Inferior parietal cortex (tissue), 1 donor: ENCODE data around the gene NF1.
"Not testable (repeated sequence)": the region's sequence is repeated elsewhere in the genome, so short reads cannot be mapped to it uniquely, and the experiment has no call there.

Source experiments
- DNase-seq: peaks from one replicate; pipeline ENCODE4 v3.0.0-alpha.2; 2016; ENCODE audit errors: extremely low spot score

NF1 gene

GRCh38 chr17:31339906-31340661, 245.3 kb downstream of the NF1 start:
- DNase-seq = peak; percentile 56

GRCh38 chr17:31345191-31345747, 250.5 kb downstream of the NF1 start:
- DNase-seq = not testable (repeated sequence)

- no peak for DNase-seq
Observed at GRCh38 chr17:31349454-31349853, 254.7 kb downstream of the NF1 start.

- no peak for DNase-seq
Observed at GRCh38 chr17:31355935-31356334, 261.2 kb downstream of the NF1 start.

GRCh38 chr17:31357091-31357490, 262.3 kb downstream of the NF1 start:
- no peak for DNase-seq

GRCh38 chr17:31357839-31358394, 263.1 kb downstream of the NF1 start:
- DNase-seq = no peak

GRCh38 chr17:31364012-31364411, 269.2 kb downstream of the NF1 start:
- DNase-seq = no peak

GRCh38 chr17:31366088-31366487, 271.3 kb downstream of the NF1 start:
- no peak for DNase-seq

GRCh38 chr17:31369266-31369665, 274.5 kb downstream of the NF1 start:
- DNase-seq = no peak

GRCh38 chr17:31371511-31372097, 276.8 kb downstream of the NF1 start:
- no peak for DNase-seq

- peak; percentile 88 for DNase-seq
Observed at GRCh38 chr17:31373150-31374093, 278.6 kb downstream of the NF1 start.

GRCh38 chr17:31374094-31374447, 279.3 kb downstream of the NF1 start:
- DNase-seq = no peak

GRCh38 chr17:31374503-31374902, 279.7 kb downstream of the NF1 start:
- no peak for DNase-seq

- no peak for DNase-seq
Observed at GRCh38 chr17:31378638-31379037, 283.9 kb downstream of the NF1 start.

GRCh38 chr17:31379597-31380205, 284.9 kb downstream of the NF1 start:
- DNase-seq = no peak

- no peak for DNase-seq
Observed at GRCh38 chr17:31381165-31381668, 286.4 kb downstream of the NF1 start.

- not testable (repeated sequence) for DNase-seq
Observed at GRCh38 chr17:31382668-31383275, 288.0 kb downstream of the NF1 start.

GRCh38 chr17:31383488-31383887, 288.7 kb downstream of the NF1 start:
- DNase-seq = not testable (repeated sequence)

- no peak for DNase-seq
Observed at GRCh38 chr17:31385428-31386285, 290.9 kb downstream of the NF1 start.
